Superior temporal gyrus (tissue), 1 donor: ENCODE results near the gene ULBP1.
"Not testable (repeated sequence)": the region's sequence is repeated elsewhere in the genome, so short reads cannot be mapped to it uniquely, and the experiment has no call there.

Experiments used
- DNase-seq: peaks from one replicate; pipeline ENCODE4 v3.0.0-alpha.2; 2016; ENCODE audit errors: extremely low spot score

The ULBP1 gene

GRCh38 chr6:149963462-149964307 is at the start of gene ULBP1:
TSS of gene ULBP1 (plus strand) at chr6:149963943. CDS start at chr6:149964050, 107 bp downstream.
- DNase-seq: no peak

GRCh38 chr6:149915970-149916865 is 47.5 kb upstream of the ULBP1 start:
- no peak for DNase-seq

GRCh38 chr6:149917679-149918078 is 46.1 kb upstream of the ULBP1 start:
- no peak for DNase-seq

GRCh38 chr6:149918151-149918905 is 45.4 kb upstream of the ULBP1 start:
- no peak for DNase-seq

- not testable (repeated sequence) for DNase-seq
These were observed 44.5 kb upstream of the ULBP1 start for GRCh38 chr6:149919126-149919833.

GRCh38 chr6:149919834-149920225 is 43.9 kb upstream of the ULBP1 start:
- DNase-seq: no peak

GRCh38 chr6:149921361-149921760 is 42.4 kb upstream of the ULBP1 start:
- DNase-seq: no peak

GRCh38 chr6:149922091-149922490 is 41.7 kb upstream of the ULBP1 start:
- DNase-seq: not testable (repeated sequence)

GRCh38 chr6:149922642-149923326 is 41.0 kb upstream of the ULBP1 start, which contains the start of gene RAET1G:
TSS of gene RAET1G (minus strand) at chr6:149923121. CDS start at chr6:149923010, 111 bp downstream.
- DNase-seq: peak; percentile 72

- DNase-seq: no peak
These were observed 40.3 kb upstream of the ULBP1 start for GRCh38 chr6:149923327-149923986.

GRCh38 chr6:149924206-149924932 is 39.4 kb upstream of the ULBP1 start:
- DNase-seq: no peak

- no peak for DNase-seq
These were observed 38.9 kb upstream of the ULBP1 start for GRCh38 chr6:149924933-149925252.

GRCh38 chr6:149925253-149925973 is 38.3 kb upstream of the ULBP1 start:
- no peak for DNase-seq

- peak; percentile 79 for DNase-seq
These were observed 37.6 kb upstream of the ULBP1 start for GRCh38 chr6:149925974-149926777.

GRCh38 chr6:149927025-149927424 is 36.7 kb upstream of the ULBP1 start:
- DNase-seq: not testable (repeated sequence)

GRCh38 chr6:149929422-149929821 is 34.3 kb upstream of the ULBP1 start:
- DNase-seq: no peak

GRCh38 chr6:149931501-149931900 is 32.2 kb upstream of the ULBP1 start:
- no peak for DNase-seq

- no peak for DNase-seq
These were observed 30.7 kb upstream of the ULBP1 start for GRCh38 chr6:149933036-149933435.
